GM11168 (cell line): Measurements from ENCODE around the gene KCNG2.

Source experiments
- in situ Hi-C: fragments of 300-500 bp; cut with MboI; formaldehyde crosslinking; loops from one replicate; pipeline ENCODE4 v1.12.0; 2022; ENCODE audit warnings: low sequenced_read_pairs; ENCODE audit not compliant: unreplicated experiment

KCNG2 gene

GRCh38 chr18:79796016-79796415, 1.7 kb upstream of the KCNG2 start:
- in situ Hi-C loops = no loop called here

DNA sequence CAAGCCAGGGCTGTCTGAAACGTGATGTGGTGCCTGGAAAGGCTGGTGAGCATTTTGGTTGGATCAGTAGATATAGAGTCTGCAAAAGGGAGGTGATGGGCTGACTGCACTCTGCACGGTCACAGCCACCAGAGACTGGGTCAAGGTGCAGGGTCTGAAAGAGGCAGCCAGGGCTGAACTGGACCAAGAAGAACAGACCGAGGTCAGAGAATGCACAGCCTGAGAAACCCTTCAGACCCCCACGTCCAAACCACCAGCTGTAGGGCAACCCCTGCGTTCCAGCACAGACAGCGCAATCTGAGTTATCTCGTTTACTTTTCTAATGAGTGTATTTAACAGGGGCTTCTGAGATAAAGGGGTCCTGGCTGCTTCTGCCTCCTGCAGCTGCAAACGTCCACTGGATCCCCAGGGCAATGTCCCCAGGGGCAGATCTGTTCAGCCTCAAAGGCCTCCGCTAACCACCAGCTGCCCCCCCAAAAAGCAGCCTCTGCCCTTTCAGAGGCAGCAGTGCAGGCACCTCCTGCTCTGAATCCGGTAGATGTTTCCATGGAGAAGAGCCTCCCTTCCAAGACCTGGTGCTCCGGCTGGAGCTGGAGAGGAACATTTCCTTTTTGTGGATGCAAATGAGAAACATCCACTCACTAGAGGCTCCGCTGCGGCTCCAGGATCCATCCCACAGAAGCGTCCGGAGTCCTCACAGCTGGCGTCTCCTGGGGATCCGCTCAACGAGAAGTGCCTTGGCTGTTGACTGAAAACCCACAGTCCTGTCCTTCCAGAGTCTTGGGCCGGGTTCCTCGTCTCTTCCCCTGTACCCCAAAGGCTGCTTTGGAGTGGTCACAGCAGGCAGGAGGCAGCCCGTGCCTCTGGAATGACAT, 970 bp upstream of the KCNG2 start:
- in situ Hi-C loops = no loop called here

- in situ Hi-C loops = no loop called here
Measured at GRCh38 chr18:79798346-79798998, 734 bp downstream of the KCNG2 start.

DNA sequence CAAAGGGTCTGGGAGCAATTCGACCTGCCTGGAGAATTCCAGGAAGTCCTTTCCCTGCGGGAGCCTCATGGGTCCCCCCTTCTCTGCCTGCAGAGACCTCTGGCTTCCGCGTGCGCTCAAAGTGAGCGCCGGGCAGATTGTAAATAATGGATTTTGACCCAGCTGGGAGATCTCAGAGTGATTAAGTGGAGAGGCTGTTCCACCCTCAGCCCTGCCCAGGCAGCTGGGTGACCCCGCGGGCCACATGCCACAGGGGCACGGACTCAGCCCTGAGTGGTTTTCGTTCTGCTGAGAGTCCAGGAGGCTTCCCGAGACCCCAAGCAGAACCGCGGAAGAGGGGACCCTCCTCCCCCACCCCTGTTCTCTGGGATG, 1.2 kb downstream of the KCNG2 start:
- in situ Hi-C loops = no loop called here

- in situ Hi-C loops = no loop called here
Measured at GRCh38 chr18:79799619-79800370, 2.1 kb downstream of the KCNG2 start.

- in situ Hi-C loops = no loop called here
Measured at GRCh38 chr18:79800371-79801180, 2.8 kb downstream of the KCNG2 start.

DNA sequence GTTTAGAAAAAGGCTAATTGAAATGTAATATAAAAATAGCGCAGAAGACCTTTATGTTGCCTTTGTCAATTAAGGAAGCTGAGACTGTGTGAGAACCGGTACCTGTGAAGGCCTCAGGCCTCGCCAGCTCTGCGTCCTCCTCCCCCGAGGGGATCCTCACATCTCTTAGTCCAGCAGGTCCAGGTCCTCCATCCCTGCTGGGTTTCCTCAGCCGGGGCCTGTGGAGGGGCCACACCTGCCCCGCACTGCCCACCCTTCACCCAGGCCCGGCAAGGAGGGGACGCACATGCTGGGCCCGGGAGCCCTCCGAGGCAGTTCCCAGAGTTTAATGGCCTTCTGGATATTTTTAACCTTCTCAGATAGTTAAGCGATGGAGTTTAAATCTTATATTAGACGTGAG, 3.5 kb downstream of the KCNG2 start:
- in situ Hi-C loops = no loop called here

DNA sequence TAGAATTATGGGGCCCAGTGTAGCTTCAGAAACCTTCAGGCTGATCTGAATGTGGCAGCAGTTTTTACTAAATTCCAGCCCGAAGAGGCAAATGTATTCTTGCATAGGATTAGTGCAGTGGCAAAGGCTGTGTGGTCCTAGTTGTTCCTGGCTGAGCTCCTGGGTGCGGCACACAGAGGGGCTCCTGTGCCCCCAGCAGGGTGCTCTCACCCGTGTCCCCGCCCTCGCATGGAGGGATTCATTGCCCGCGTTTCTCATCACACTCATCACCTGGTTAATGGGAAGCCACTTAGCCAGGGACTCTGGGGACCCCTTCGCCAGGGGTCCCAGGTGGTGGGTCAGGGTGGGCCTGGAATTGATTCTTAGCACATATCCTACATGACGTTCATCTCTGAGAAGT, 3.9 kb downstream of the KCNG2 start:
- in situ Hi-C loops = no loop called here

- in situ Hi-C loops = no loop called here
Measured at GRCh38 chr18:79802298-79802697, 4.6 kb downstream of the KCNG2 start.

DNA sequence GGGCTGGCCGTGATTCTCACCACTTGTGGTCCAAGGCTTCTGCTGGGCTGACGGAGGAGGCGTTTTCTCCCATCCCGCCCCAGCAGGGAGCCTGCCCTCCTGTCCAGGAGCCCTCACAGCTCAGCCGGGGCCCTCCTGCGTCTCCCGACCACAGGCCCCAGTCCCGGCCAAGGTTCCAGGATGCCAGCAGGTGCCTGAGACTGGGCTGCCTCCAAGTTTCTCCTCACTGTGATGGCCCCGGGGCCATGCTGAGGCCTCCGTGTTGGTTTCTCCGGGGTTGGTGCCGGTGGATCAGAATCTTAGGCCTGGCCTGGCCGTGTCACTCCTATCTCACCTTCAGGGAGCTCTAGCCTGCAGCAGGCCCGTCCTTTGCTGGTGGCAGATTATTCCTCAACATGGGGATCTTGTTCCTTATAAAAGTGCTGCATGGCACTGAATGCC, 5.9 kb downstream of the KCNG2 start:
- in situ Hi-C loops = no loop called here

DNA sequence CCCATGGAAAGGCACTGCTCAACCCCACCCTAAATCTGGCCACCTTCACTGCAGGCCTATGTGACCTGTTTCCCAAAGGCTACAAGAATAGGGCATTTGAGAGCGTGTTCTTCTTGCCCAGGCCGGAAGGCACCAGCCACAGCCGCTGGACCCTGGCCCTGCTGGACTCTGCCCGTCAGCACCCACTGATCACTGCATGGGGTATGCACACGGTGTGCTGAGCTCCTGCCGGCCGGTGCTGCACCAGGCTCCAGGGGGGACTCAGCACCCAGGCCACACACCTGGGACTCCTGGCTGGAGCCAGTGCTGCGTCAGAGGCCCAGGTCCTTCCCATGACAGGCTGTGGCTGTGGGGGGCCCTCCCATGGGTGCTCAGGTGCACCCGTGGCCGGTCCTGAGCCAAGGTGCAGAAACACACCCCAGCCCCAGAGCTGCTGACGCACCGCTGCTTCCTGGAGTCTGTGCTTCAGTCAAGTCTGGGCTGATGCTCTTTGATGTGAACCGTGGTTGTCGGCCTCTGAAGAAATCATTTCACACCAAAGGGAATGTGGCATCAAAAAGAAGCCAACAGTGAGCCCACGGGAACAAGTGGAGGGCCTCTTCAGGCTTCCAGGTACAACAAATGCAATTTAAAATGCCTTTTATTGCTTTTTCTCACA, 6.5 kb downstream of the KCNG2 start:
- in situ Hi-C loops = no loop called here

DNA sequence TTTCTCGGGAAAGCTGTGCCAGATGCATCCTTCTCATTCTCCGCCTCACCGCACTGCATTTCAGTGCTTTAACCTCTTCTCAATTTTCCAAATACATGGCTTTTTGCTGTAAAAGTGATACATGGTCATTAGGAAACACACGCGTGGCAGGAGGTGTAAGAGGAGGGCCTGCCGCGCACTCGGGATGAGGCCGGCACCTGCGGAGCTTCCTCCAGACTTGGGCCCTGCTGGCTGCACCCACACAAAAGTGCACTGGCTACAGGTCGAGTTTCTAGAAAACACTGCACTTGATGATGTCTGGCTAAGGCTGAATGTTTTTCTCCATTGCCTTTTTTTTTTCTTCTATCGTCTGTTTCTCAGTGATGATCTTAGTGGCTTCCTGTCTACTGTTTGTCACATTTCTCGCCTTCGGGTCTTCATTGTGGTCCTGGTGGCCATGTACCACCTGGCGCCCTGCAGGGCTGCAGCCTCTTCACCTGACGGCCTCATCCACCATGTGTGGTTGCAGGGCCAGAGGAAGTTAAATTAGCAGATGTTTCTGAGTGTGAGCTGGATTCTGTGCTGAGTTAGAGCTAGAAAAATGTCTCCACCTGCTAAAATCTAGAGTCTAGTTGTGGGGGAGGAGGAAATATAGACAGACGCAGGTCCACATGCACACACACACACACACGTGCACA, 7.6 kb downstream of the KCNG2 start:
- in situ Hi-C loops = no loop called here

DNA sequence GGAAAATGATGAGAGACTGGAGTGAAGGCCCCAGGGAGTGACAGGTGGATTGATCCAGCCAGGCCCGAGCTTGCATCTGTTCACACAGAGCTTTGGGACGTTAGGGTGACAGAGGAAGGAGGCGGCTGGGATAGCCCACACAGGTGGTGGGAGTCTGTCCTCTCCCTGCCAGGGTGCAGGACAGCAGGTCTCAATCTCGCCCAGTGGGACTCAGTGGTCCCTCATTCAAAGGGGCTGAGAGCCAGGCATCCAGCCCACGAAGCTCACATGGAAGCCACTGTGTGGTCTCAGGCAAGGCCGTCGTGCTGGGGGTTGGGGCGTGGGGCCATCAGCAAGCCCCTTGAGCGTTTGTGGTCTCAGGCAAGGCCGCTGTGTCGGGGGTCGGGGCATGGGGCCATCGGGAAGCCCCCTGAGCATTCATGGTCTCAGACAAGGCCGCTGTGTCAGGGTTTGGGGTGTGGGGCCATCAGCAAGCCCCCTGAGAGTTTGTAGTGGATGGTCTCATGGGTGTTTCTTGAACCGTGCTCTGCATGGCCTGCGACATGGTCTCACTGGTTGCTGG, 8.3 kb downstream of the KCNG2 start:
- in situ Hi-C loops = no loop called here

DNA sequence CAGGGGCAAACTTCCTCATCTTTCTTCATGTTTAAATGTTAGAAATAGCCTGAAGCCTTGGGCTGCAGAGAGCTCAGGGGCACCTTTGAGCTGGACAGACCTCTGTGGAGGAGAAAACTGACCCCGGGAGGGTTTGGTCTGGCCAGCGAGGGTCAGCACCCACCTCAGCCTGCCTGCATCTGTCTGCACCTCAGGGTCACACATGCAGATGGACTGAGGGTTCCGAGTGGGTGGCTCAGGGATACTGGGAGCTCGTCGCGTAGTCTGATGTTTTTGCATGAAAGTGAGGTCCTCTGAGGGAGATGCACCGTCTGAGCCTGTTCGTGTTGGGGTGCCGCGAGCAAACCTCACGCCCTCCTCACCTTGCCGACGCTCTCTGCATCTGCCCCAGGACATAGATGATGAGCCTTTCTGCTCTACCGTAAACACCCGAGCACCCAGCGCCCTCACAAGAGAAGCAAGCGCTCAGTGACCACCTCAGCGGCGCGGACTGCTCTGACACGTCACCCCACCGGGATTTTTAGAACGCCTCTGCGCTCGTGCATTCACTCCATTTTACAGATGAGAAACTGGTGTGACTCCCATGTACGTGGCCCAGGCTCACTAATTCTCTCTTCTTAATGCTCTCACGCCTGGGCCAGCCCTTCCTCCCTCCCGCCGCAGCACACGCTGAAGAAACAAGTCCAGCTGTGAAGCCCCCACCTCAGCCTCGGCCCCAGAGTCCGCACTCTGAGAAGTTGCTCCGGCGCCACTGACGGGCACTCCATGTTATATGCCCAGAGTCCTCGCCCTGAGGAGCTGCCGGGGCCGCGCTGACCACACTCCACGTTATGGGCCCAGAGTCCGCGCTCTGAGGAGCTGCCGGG, 9.5 kb downstream of the KCNG2 start:
- in situ Hi-C loops = no loop called here

DNA sequence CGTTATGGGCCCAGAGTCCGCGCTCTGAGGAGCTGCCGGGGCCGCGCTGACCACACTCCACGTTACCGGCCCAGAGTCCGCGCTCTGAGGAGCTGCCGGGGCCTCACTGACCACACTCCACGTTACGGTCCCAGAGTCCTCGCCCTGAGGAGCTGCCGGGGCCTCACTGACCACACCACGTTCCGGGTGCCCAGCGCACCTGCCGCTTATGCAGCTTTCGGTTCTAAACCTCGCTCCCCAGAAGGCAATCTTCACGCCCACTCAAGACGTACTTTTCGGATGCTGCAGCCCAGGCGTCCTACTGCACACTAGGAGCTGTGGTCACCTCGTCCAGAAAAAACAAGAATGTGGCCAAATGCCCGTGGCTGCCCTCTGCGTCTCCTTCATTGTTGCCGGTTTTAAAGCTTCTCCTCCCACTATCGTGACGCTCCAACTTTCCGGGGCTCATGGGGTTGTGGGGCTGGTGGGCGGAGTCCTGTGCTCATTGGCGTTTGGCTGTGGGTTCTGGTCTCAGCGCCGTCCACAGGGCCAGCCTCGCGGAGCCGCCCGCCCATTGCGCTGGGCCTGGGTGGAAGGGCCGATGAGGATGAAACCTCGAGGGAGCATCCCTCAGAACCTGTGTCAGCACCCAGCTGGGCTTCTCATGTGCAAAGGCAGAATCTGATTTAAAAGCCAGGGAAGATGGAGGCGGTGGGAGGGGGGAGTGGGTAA, 11.9 kb downstream of the KCNG2 start:
- in situ Hi-C loops = no loop called here

DNA sequence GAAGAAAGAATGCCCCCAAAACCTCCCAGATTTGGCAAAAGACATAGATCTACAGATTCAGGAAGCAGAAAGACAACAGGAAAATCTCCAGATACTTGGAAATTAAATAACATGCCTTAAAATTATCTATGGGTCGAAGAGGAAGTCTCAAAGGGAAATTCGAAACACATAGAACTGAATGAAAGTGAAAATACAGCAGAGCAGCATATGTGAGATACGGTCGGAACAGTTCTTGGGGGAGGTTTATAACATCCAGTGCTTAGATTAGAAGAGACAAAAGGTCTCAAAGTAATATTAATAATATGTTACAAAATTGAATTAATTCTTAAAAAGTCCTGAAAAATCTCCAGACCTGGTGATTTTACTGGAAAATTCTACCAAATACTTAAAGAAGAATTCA, 14.3 kb downstream of the KCNG2 start:
- in situ Hi-C loops = no loop called here

DNA sequence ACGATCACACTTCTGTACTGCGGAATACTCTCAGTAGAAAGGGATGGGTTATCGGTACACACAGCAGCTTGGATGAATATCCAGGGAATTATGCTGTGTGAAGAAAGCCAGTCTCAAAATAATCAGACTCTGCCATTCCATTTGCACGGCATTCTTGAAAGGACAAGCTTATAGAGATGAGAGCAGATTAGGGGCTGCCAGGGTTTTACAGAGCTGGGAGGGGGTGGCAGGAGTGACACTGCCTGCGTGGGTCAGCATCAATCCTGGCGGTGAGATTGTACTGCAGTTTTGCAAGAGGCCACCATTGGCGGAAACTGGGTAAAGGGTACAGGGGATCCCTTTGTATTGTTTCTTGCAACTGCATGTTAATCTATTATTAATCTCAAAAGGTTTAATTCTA, 16.6 kb downstream of the KCNG2 start:
- in situ Hi-C loops = no loop called here
